Vagina (tissue), 2 donors: ENCODE results near the gene ARL3.

Experiments used
- CTCF ChIP-seq, 3 experiments: fragments of 450-650 bp in 2 of 3; fragments of 200-600 bp in 1 of 3; sonication (generic) in 1 of 3; IDR thresholded peaks; one replicate each; pipeline ENCODE4 v1.5.1; 2017 to 2019; ENCODE audit warnings: antibody characterized with exemption in 3 of 3, mild to moderate bottlenecking in 2 of 3, moderate library complexity in 2 of 3
- POLR2A ChIP-seq, 2 donors: fragments of 450-650 bp; IDR thresholded peaks; one replicate each; pipeline ENCODE4 v1.6.1; 2017; ENCODE audit warnings: antibody characterized with exemption in 2 of 2, mild to moderate bottlenecking in 2 of 2, moderate library complexity in 2 of 2
- POLR2AphosphoS5 ChIP-seq, 2 donors: sonication (generic); formaldehyde crosslinking; IDR thresholded peaks; one replicate each; pipeline ENCODE4 v1.9.0; 2017; ENCODE audit warnings: antibody characterized with exemption in 2 of 2, mild to moderate bottlenecking in 2 of 2, low read depth in 1 of 2; ENCODE audit not compliant: insufficient read depth in 1 of 2

- TF ChIP-seq CTCF (IDR thresholded peaks at IDR 0.05) (no peak), POLR2AphosphoS5 (IDR thresholded peaks at IDR 0.05; ENCODE audit: insufficient read depth in 1 of 2, low read depth in 1 of 2) (peak in 1 of 2 donors; percentile 4), POLR2A (IDR thresholded peaks at IDR 0.05) (no peak)
Measured at GRCh38 chr10:102632394-102633111, 81.6 kb downstream of the ARL3 start.
